WTC11 (cell line): Measurements from ENCODE around the gene GSTM4.

Source experiments
- CREB1 ChIP-seq: sonication (generic); formaldehyde crosslinking; IDR thresholded peaks from 2 replicates; pipeline ENCODE4 v1.8.0; 2023; ENCODE audit warnings: mild to moderate bottlenecking, missing genetic modification reagents
- CREM ChIP-seq: sonication (generic); formaldehyde crosslinking; IDR thresholded peaks from 2 replicates; pipeline ENCODE4 v1.8.1; 2022; ENCODE audit warnings: mild to moderate bottlenecking, missing genetic modification reagents, moderate library complexity
- ELF4 ChIP-seq: sonication (generic); formaldehyde crosslinking; IDR thresholded peaks from 2 replicates; pipeline ENCODE4 v1.8.1; 2022; ENCODE audit warnings: low read depth, mild to moderate bottlenecking, moderate library complexity, missing genetic modification reagents
- GABPB1 ChIP-seq: sonication (generic); formaldehyde crosslinking; IDR thresholded peaks from 2 replicates; pipeline ENCODE4 v1.8.1; 2023; ENCODE audit warnings: mild to moderate bottlenecking, missing genetic modification reagents
- MXD4 ChIP-seq: fragments of 250-450 bp; sonication (Bioruptor Pico); IDR thresholded peaks from 2 replicates; pipeline ENCODE4 v1.8.0; 2021; ENCODE audit warnings: mild to moderate bottlenecking, moderate library complexity, borderline replicate concordance
- RORB ChIP-seq: fragments of 250-450 bp; sonication (Bioruptor Pico); IDR thresholded peaks from 2 replicates; pipeline ENCODE4 v1.9.0; 2021; ENCODE audit warnings: mild to moderate bottlenecking
- SMAD4 ChIP-seq: sonication (generic); formaldehyde crosslinking; IDR thresholded peaks from 2 replicates; pipeline ENCODE4 v1.8.0; 2022; ENCODE audit warnings: mild to moderate bottlenecking, missing genetic modification reagents
- TCF7 ChIP-seq: sonication (generic); formaldehyde crosslinking; IDR thresholded peaks from 2 replicates; pipeline ENCODE4 v1.8.0; 2022; ENCODE audit warnings: mild to moderate bottlenecking, low read depth, missing genetic modification reagents, moderate library complexity
- TF ChIP-seq, protein P1 (sequence below): sonication (generic); formaldehyde crosslinking; IDR thresholded peaks from 2 replicates; pipeline ENCODE4 v1.8.0; 2022; ENCODE audit warnings: mild to moderate bottlenecking, missing genetic modification reagents
- TF ChIP-seq, protein P2 (sequence below): fragments of 200-600 bp; IDR thresholded peaks from 2 replicates; pipeline ENCODE4 v1.8.0; 2022; ENCODE audit warnings: antibody characterized with exemption
- TF ChIP-seq, protein P3 (sequence below): sonication (generic); formaldehyde crosslinking; IDR thresholded peaks from 2 replicates; pipeline ENCODE4 v1.8.1; 2023; ENCODE audit warnings: mild to moderate bottlenecking, moderate library complexity, missing genetic modification reagents
- TF ChIP-seq, protein P4 (sequence below): sonication (generic); formaldehyde crosslinking; IDR thresholded peaks from 2 replicates; pipeline ENCODE4 v1.8.0; 2022; ENCODE audit warnings: mild to moderate bottlenecking, missing genetic modification reagents

DNA sequence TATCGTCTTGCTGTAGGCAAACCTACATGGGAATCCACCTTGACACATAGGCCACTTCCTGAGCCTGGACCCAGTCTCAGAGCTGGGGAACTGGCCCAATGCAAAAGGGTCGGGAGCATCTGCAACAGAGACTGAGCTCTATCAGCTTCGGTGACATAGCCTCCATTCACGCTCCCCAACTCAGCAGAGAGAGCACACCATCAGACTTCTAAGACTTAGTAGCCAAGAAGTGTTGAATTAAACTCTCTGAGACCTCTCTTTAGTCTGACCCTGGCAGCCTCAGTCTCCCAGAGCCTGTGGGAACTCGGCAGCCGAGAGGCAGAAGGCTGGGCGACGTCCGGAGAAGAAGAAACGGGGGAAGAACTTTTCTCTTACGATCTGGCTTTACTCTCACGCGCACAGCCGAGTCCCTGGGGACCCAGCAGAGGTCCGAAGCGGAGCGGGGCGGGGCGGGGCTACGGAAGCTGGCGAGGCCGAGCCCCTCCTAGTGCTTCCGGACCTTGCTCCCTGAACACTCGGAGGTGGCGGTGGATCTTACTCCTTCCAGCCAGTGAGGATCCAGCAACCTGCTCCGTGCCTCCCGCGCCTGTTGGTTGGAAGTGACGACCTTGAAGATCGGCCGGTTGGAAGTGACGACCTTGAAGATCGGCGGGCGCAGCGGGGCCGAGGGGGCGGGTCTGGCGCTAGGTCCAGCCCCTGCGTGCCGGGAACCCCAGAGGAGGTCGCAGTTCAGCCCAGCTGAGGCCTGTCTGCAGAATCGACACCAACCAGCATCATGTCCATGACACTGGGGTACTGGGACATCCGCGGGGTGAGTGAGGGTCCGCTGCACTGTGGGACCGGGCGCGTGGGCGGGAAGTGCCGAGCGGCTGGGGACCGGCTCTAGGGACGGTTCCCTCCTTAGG, at the start of gene GSTM4:
- TF ChIP-seq, protein P1, sequence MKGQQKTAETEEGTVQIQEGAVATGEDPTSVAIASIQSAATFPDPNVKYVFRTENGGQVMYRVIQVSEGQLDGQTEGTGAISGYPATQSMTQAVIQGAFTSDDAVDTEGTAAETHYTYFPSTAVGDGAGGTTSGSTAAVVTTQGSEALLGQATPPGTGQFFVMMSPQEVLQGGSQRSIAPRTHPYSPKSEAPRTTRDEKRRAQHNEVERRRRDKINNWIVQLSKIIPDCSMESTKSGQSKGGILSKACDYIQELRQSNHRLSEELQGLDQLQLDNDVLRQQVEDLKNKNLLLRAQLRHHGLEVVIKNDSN (CRISPR knock-in tag): no peak
- TF ChIP-seq, protein P2, sequence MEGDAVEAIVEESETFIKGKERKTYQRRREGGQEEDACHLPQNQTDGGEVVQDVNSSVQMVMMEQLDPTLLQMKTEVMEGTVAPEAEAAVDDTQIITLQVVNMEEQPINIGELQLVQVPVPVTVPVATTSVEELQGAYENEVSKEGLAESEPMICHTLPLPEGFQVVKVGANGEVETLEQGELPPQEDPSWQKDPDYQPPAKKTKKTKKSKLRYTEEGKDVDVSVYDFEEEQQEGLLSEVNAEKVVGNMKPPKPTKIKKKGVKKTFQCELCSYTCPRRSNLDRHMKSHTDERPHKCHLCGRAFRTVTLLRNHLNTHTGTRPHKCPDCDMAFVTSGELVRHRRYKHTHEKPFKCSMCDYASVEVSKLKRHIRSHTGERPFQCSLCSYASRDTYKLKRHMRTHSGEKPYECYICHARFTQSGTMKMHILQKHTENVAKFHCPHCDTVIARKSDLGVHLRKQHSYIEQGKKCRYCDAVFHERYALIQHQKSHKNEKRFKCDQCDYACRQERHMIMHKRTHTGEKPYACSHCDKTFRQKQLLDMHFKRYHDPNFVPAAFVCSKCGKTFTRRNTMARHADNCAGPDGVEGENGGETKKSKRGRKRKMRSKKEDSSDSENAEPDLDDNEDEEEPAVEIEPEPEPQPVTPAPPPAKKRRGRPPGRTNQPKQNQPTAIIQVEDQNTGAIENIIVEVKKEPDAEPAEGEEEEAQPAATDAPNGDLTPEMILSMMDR: no peak
- TF ChIP-seq SMAD4: no peak
- no peak for TF ChIP-seq ELF4 (CRISPR knock-in tag)
- TF ChIP-seq TCF7 (CRISPR knock-in tag): no peak
- no peak for TF ChIP-seq GABPB1 (CRISPR knock-in tag)
- TF ChIP-seq RORB (CRISPR knock-in tag): no peak
- TF ChIP-seq, protein P3, sequence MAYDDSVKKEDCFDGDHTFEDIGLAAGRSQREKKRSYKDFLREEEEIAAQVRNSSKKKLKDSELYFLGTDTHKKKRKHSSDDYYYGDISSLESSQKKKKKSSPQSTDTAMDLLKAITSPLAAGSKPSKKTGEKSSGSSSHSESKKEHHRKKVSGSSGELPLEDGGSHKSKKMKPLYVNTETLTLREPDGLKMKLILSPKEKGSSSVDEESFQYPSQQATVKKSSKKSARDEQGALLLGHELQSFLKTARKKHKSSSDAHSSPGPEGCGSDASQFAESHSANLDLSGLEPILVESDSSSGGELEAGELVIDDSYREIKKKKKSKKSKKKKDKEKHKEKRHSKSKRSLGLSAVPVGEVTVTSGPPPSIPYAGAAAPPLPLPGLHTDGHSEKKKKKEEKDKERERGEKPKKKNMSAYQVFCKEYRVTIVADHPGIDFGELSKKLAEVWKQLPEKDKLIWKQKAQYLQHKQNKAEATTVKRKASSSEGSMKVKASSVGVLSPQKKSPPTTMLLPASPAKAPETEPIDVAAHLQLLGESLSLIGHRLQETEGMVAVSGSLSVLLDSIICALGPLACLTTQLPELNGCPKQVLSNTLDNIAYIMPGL (CRISPR knock-in tag): 0 out of 2 replicates have a peak, but pooled peaks have one; percentile 36
- TF ChIP-seq CREM (CRISPR knock-in tag): no peak
- TF ChIP-seq, protein P4, sequence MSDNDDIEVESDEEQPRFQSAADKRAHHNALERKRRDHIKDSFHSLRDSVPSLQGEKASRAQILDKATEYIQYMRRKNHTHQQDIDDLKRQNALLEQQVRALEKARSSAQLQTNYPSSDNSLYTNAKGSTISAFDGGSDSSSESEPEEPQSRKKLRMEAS: peak; percentile 83; the same call in 1 of the 2 replicates
- TF ChIP-seq MXD4 (CRISPR knock-in tag): no peak
- no peak for TF ChIP-seq CREB1
